MCF 10A (cell line): ENCODE measurements around the gene CORO2B. TPM values are rescaled to one million over a fixed set of nuclear protein-coding genes. Genes with fewer than 3 reads are reported as not detected.

ENCODE experiments used
- BruUV-seq: library from RNA; stranded (reverse); fragments of 400-500 nt; replicated peaks from 2 replicates; lab custom pipeline; 2021; lab: Mats Ljungman, UMichigan
- CTCF ChIA-PET: fragments of 300-600 bp; sonication (Branson Sonifier 250); formaldehyde crosslinking; extraction: SDS; loops from one replicate; lab custom pipeline; 2021; ENCODE audit warnings: antibody characterized with exemption, inconsistent platforms; lab: Yijun Ruan, JAX
- POLR2A ChIA-PET: fragments of 300-600, 350-650 bp; sonication (Branson Sonifier 250); formaldehyde crosslinking; extraction: SDS; loops from one replicate; lab custom pipeline; 2020; ENCODE audit warnings: antibody characterized with exemption, inconsistent platforms; lab: Yijun Ruan, JAX
- DNase-seq: peaks from one replicate; pipeline ENCODE4 v3.0.0-alpha.2; 2018; ENCODE audit not compliant: unreplicated experiment
- H3K27ac Mint-ChIP-seq: one replicate; pipeline ENCODE4 v1.8.0; 2022; ENCODE audit warnings: mild to moderate bottlenecking, low read depth, mixed read lengths; ENCODE audit not compliant: unreplicated experiment
- H3K27me3 Mint-ChIP-seq: one replicate; pipeline ENCODE4 v1.8.0; 2022; ENCODE audit warnings: mixed read lengths; ENCODE audit not compliant: insufficient read depth, unreplicated experiment
- H3K36me3 Mint-ChIP-seq: one replicate; pipeline ENCODE4 v1.8.0; 2022; ENCODE audit warnings: mild to moderate bottlenecking, moderate library complexity, mixed read lengths; ENCODE audit not compliant: insufficient read depth, unreplicated experiment
- H3K4me1 Mint-ChIP-seq: one replicate; pipeline ENCODE4 v1.8.0; 2022; ENCODE audit warnings: mixed read lengths; ENCODE audit not compliant: insufficient read depth, unreplicated experiment
- H3K4me3 Mint-ChIP-seq: one replicate; pipeline ENCODE4 v1.8.0; 2022; ENCODE audit warnings: mild to moderate bottlenecking, moderate library complexity, mixed read lengths; ENCODE audit not compliant: unreplicated experiment
- H3K9me3 Mint-ChIP-seq: one replicate; pipeline ENCODE4 v1.8.0; 2022; ENCODE audit warnings: mixed read lengths; ENCODE audit not compliant: unreplicated experiment
- CTCF ChIP-seq: fragments of 200-600 bp; IDR thresholded peaks from one replicate; pipeline ENCODE4 v1.8.0; 2022; ENCODE audit warnings: antibody characterized with exemption, mild to moderate bottlenecking; ENCODE audit not compliant: unreplicated experiment
- intact Hi-C: fragments of 100-400 bp; cut with micrococcal nuclease; formaldehyde crosslinking; loops from 2 replicates; pipeline ENCODE4 v1.14.1; 2022
- total RNA-seq: library from RNA; stranded (reverse); gene quantifications from 2 replicates; pipeline ENCODE4 v1.2.3, GENCODE V29; 2022

Gene CORO2B
- total RNA-seq, 1 experiment from 2014 or later: 0.79 TPM

GRCh38 chr15:68763063-68763462 lies 184.3 kb downstream of the CORO2B start:
- intact Hi-C loops: no loop called here
- H3K36me3 Mint-ChIP-seq: no peaks in the 10 kb centered on the region
- H3K4me1 Mint-ChIP-seq: peaks cover 11% of the 10 kb centered on the region
- no peak overlapping the region for H3K4me3 Mint-ChIP-seq
- no peak for DNase-seq
- ChIA-PET POLR2A (interaction anchor here (0.8 to 1.7 kb wide), 3 partner anchors 32 to 58 kb away, joined by 3 read pairs; partner anchors contain the start of gene ANP32A), CTCF (interaction anchor here (0.7 to 0.9 kb wide), 3 partner anchors 35 to 113 kb away, joined by 3 to 5 read pairs (median 5); no protein-coding TSS in a partner anchor)
- no peak for TF ChIP-seq CTCF
- H3K27me3 Mint-ChIP-seq: peaks cover 13% of the 10 kb centered on the region
- H3K27ac Mint-ChIP-seq: no peak overlapping the region
- no peaks in the 10 kb centered on the region for H3K9me3 Mint-ChIP-seq
- BruUV-seq: no TSS peak

- Mint-ChIP-seq H3K4me3 (no peak overlapping the region), H3K9me3 (no peaks in the 10 kb centered on the region), H3K36me3 (no peaks in the 10 kb centered on the region), H3K27ac (no peak overlapping the region), H3K4me1 (peaks cover 19% of the 10 kb centered on the region), H3K27me3 (peaks cover 13% of the 10 kb centered on the region)
- DNase-seq: peak; percentile 37
- intact Hi-C loops: no loop called here
- BruUV-seq: no TSS peak
- CTCF ChIA-PET: interaction anchor here (0.6 to 1.1 kb wide), 3 partner anchors 90 to 142 kb away, joined by 3 to 5 read pairs (median 3); no protein-coding TSS in a partner anchor
- TF ChIP-seq CTCF: no peak
- POLR2A ChIA-PET: interaction anchor here (0.6 to 0.8 kb wide), 2 partner anchors 31 to 396 kb away, joined by 3 read pairs; partner anchors contain the start of gene GLCE
These were observed 185.3 kb downstream of the CORO2B start for GRCh38 chr15:68764090-68764489.

GRCh38 chr15:68765602-68766368 lies 187.0 kb downstream of the CORO2B start:
- Mint-ChIP-seq H3K9me3 (no peaks in the 10 kb centered on the region), H3K4me3 (no peak overlapping the region), H3K27ac (no peak overlapping the region), H3K4me1 (peaks cover 19% of the 10 kb centered on the region), H3K36me3 (no peaks in the 10 kb centered on the region), H3K27me3 (no peaks in the 10 kb centered on the region)
- no peak for TF ChIP-seq CTCF
- CTCF ChIA-PET: interaction anchor here (0.6 to 0.7 kb wide), 2 partner anchors 333 to 458 kb away, joined by 3 to 5 read pairs; no protein-coding TSS in a partner anchor
- intact Hi-C loops: no loop called here
- POLR2A ChIA-PET: no interaction called here
- no TSS peak for BruUV-seq
- no peak for DNase-seq

GRCh38 chr15:68767833-68768232 lies 189.0 kb downstream of the CORO2B start:
- intact Hi-C loops: no loop called here
- peaks cover 19% of the 10 kb centered on the region for H3K4me1 Mint-ChIP-seq
- POLR2A ChIA-PET: interaction anchor here (0.6 to 1.0 kb wide), 3 partner anchors 23 to 66 kb away, joined by 3 to 4 read pairs (median 3); no protein-coding TSS in a partner anchor
- H3K4me3 Mint-ChIP-seq: no peak overlapping the region
- DNase-seq: no peak
- BruUV-seq: no TSS peak
- no peaks in the 10 kb centered on the region for H3K9me3 Mint-ChIP-seq
- H3K27ac Mint-ChIP-seq: no peak overlapping the region
- no peaks in the 10 kb centered on the region for H3K36me3 Mint-ChIP-seq
- TF ChIP-seq CTCF: no peak
- H3K27me3 Mint-ChIP-seq: no peaks in the 10 kb centered on the region
- CTCF ChIA-PET: interaction anchor here (0.6 to 0.8 kb wide), 3 partner anchors 17 to 218 kb away, joined by 3 read pairs; no protein-coding TSS in a partner anchor
